NB4 (cell line): ENCODE data around the gene VASH1.

Experiments used
- POLR2A ChIP-seq: IDR thresholded peaks from 2 replicates; pipeline ENCODE4 v1.6.1; 2011; ENCODE audit warnings: mild to moderate bottlenecking; ENCODE audit not compliant: insufficient read length; ENCODE audit errors: extremely low read depth
- TF ChIP-seq, protein P1 (sequence below): IDR thresholded peaks from one replicate; pipeline ENCODE4 v1.5.1; 2012; ENCODE audit warnings: low read depth, low read length

DNA sequence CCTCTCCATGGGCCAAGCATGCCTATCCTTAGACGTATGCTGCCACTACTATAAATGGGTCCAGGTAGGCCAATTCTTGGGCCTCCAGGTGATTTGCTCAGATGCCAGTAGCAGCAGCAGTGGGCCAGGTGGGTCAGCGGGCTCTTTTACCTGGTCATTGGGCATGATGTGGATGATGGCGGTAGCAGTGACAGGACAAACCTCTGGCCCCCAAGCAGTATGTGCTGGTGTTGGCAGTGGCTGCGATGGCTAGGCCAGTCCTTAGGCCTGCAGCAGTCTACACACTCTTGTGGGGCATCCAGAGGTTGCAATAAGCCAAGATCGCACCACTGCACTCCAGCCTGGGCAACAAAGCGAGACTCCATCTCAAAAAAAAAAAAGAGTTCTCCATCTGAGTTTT, 19.1 kb upstream of the VASH1 start:
- TF ChIP-seq POLR2A, result no peak
- TF ChIP-seq, protein P1, sequence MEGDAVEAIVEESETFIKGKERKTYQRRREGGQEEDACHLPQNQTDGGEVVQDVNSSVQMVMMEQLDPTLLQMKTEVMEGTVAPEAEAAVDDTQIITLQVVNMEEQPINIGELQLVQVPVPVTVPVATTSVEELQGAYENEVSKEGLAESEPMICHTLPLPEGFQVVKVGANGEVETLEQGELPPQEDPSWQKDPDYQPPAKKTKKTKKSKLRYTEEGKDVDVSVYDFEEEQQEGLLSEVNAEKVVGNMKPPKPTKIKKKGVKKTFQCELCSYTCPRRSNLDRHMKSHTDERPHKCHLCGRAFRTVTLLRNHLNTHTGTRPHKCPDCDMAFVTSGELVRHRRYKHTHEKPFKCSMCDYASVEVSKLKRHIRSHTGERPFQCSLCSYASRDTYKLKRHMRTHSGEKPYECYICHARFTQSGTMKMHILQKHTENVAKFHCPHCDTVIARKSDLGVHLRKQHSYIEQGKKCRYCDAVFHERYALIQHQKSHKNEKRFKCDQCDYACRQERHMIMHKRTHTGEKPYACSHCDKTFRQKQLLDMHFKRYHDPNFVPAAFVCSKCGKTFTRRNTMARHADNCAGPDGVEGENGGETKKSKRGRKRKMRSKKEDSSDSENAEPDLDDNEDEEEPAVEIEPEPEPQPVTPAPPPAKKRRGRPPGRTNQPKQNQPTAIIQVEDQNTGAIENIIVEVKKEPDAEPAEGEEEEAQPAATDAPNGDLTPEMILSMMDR, result no peak
